Bronchial epithelial cell (primary cell): ENCODE measurements around the gene NFKBIA. TPM values are rescaled to one million over a fixed set of nuclear protein-coding genes. Genes with fewer than 3 reads are reported as not detected.
"Not testable (repeated sequence)": the region's sequence is repeated elsewhere in the genome, so short reads cannot be mapped to it uniquely, and the experiment has no call there.

Experiments
- DNase-seq: peaks from one replicate; pipeline ENCODE4 v3.0.0-alpha.2; 2010; ENCODE audit warnings: low read depth
- FAIRE-seq: peaks from 2 replicates; lab custom pipeline; 2011; peaks lifted over from hg19 to GRCh38; lab: Jason Lieb, UNC
- H3K27me3 ChIP-seq: 2 replicates; pipeline ENCODE4 v1.5.1; 2011; ENCODE audit warnings: low read length; ENCODE audit not compliant: control insufficient read depth, insufficient read depth
- H3K36me3 ChIP-seq: 2 replicates; pipeline ENCODE4 v1.5.1; 2011; ENCODE audit warnings: low read length; ENCODE audit not compliant: control insufficient read depth, insufficient read depth
- H3K4me3 ChIP-seq: 2 replicates; pipeline ENCODE4 v1.5.1; 2011; ENCODE audit warnings: mild to moderate bottlenecking, low read depth, low read length, control low read depth
- CTCF ChIP-seq: IDR thresholded peaks from 2 replicates; pipeline ENCODE4 v1.5.1; 2011; ENCODE audit warnings: mild to moderate bottlenecking, moderate library complexity, low read length, control low read depth, inconsistent platforms; ENCODE audit not compliant: insufficient read depth, severe bottlenecking
- total RNA-seq: library from RNA; depleted of rRNA; stranded (reverse); fragments of >200 nt; gene quantifications from 2 replicates; pipeline ENCODE4 v1.2.1, GENCODE V29; 2014

The NFKBIA gene
- total RNA-seq, 1 donor from 2014 or later, result 60.6 TPM

GRCh38 chr14:35365130-35366055 lies 39.2 kb downstream of the NFKBIA start:
- Histone ChIP-seq H3K4me3 (no peak overlapping the region), H3K27me3 (no peaks in the 10 kb centered on the region), H3K36me3 (no peaks in the 10 kb centered on the region)
- FAIRE-seq, result no peak
- peak; percentile 93 for DNase-seq
- TF ChIP-seq CTCF, result no peak

GRCh38 chr14:35362911-35363374 lies 41.6 kb downstream of the NFKBIA start:
- FAIRE-seq (no peak), DNase-seq (peak; percentile 55)
- Histone ChIP-seq H3K4me3 (no peak overlapping the region), H3K36me3 (no peaks in the 10 kb centered on the region), H3K27me3 (no peaks in the 10 kb centered on the region)
- TF ChIP-seq CTCF, result no peak

- TF ChIP-seq CTCF, result no peak
- Histone ChIP-seq H3K36me3 (no peaks in the 10 kb centered on the region), H3K27me3 (no peaks in the 10 kb centered on the region), H3K4me3 (no peak overlapping the region)
- FAIRE-seq (no peak), DNase-seq (no peak)
Measured at GRCh38 chr14:35362450-35362849, 42.1 kb downstream of the NFKBIA start.

- H3K36me3 ChIP-seq, result no peaks in the 10 kb centered on the region
- H3K27me3 ChIP-seq, result no peaks in the 10 kb centered on the region
- FAIRE-seq (no peak), DNase-seq (no peak)
- H3K4me3 ChIP-seq, result no peak overlapping the region
- no peak for TF ChIP-seq CTCF
Measured at GRCh38 chr14:35361141-35361480, 43.4 kb downstream of the NFKBIA start.

- H3K27me3 ChIP-seq, DNase-seq, FAIRE-seq, H3K4me3 ChIP-seq, H3K36me3 ChIP-seq: not testable (repeated sequence)
Measured at GRCh38 chr14:35359655-35360054, 44.9 kb downstream of the NFKBIA start.

- no peak for FAIRE-seq
- DNase-seq, result peak; percentile 52
- no peak overlapping the region for H3K4me3 ChIP-seq
- no peak for TF ChIP-seq CTCF
- H3K36me3 ChIP-seq, result no peaks in the 10 kb centered on the region
- H3K27me3 ChIP-seq, result peaks cover 1% of the 10 kb centered on the region
Measured at GRCh38 chr14:35355981-35356841, 48.3 kb downstream of the NFKBIA start.

GRCh38 chr14:35355235-35355634 lies 49.3 kb downstream of the NFKBIA start:
- not testable (repeated sequence) for FAIRE-seq, DNase-seq, H3K27me3 ChIP-seq, H3K4me3 ChIP-seq, H3K36me3 ChIP-seq
